ENCODE results near the gene ADGRE3. TPM values are rescaled to one million over a fixed set of nuclear protein-coding genes. Genes with fewer than 3 reads are reported as not detected.
"Not testable (repeated sequence)": the region's sequence is repeated elsewhere in the genome, so short reads cannot be mapped to it uniquely, and the experiment has no call there.

ADGRE3 gene
- total and polyA plus RNA-seq, 4 donors = 0.15 to 0.67 (median 0.22) TPM

GRCh38 chr19:14614099-14614412 is 60.6 kb downstream of the ADGRE3 start:
- Histone ChIP-seq H3K4me1 (ENCODE audit: control insufficient read depth in 4 of 4, insufficient read depth in 4 of 4, low read length in 3 of 4) (no peaks in the 10 kb centered on the region), H3K27me3 (ENCODE audit: control insufficient read depth in 4 of 4, insufficient read depth in 4 of 4, low read length in 3 of 4) (no peaks in the 10 kb centered on the region), H3K4me3 (ENCODE audit: low read depth in 1 of 3, low read length in 3 of 3) (no peak overlapping the region), H3K9me3 (ENCODE audit: control insufficient read depth in 4 of 4, low read length in 3 of 4) (peaks cover 0 to 4% (median 2%) of the 10 kb centered on the region in 4 donors), H3K27ac (ENCODE audit: low read depth in 1 of 2, low read length in 2 of 2) (no peak overlapping the region), H3K36me3 (ENCODE audit: control insufficient read depth in 4 of 4, insufficient read depth in 3 of 4, low read depth in 1 of 4, low read length in 3 of 4) (no peaks in the 10 kb centered on the region), H3K9ac (ENCODE audit: low read depth in 1 of 2, low read length in 2 of 2) (no peak overlapping the region)
- TF ChIP-seq GABPA (IDR thresholded peaks at IDR 0.05 in 1 of 2, conservative IDR thresholded peaks at IDR 0.05 in 1 of 2) = no peak
- no peak for TF ChIP-seq HNF4A (conservative IDR thresholded peaks at IDR 0.05)
- TF ChIP-seq, protein P1, sequence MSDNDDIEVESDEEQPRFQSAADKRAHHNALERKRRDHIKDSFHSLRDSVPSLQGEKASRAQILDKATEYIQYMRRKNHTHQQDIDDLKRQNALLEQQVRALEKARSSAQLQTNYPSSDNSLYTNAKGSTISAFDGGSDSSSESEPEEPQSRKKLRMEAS (IDR thresholded peaks at IDR 0.05) = no peak
- TF ChIP-seq NR2F2 (IDR thresholded peaks at IDR 0.05) = no peak
- no peak for TF ChIP-seq EGR1 (IDR thresholded peaks at IDR 0.05; ENCODE audit: low read depth in 2 of 2)
- TF ChIP-seq FOXA2 (IDR thresholded peaks at IDR 0.05) = no peak
- no peak for TF ChIP-seq RXRA (IDR thresholded peaks at IDR 0.05)
- no peak for TF ChIP-seq YY1 (IDR thresholded peaks at IDR 0.05)
- TF ChIP-seq TAF1 (conservative IDR thresholded peaks at IDR 0.05) = no peak
- TF ChIP-seq, protein P2, sequence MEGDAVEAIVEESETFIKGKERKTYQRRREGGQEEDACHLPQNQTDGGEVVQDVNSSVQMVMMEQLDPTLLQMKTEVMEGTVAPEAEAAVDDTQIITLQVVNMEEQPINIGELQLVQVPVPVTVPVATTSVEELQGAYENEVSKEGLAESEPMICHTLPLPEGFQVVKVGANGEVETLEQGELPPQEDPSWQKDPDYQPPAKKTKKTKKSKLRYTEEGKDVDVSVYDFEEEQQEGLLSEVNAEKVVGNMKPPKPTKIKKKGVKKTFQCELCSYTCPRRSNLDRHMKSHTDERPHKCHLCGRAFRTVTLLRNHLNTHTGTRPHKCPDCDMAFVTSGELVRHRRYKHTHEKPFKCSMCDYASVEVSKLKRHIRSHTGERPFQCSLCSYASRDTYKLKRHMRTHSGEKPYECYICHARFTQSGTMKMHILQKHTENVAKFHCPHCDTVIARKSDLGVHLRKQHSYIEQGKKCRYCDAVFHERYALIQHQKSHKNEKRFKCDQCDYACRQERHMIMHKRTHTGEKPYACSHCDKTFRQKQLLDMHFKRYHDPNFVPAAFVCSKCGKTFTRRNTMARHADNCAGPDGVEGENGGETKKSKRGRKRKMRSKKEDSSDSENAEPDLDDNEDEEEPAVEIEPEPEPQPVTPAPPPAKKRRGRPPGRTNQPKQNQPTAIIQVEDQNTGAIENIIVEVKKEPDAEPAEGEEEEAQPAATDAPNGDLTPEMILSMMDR (IDR thresholded peaks at IDR 0.05; ENCODE audit: low read depth, low read length, missing input control) = no peak
- no peak for DNase-seq (ENCODE audit: low spot score)
- 59% methylated on average over 4 of the region's 4 CpGs for WGBS

- H3K27me3 ChIP-seq (ENCODE audit: control insufficient read depth in 4 of 4, insufficient read depth in 4 of 4, low read length in 3 of 4); DNase-seq (ENCODE audit: low spot score); H3K27ac ChIP-seq (ENCODE audit: low read depth in 1 of 2, low read length in 2 of 2); H3K4me1 ChIP-seq (ENCODE audit: control insufficient read depth in 4 of 4, insufficient read depth in 4 of 4, low read length in 3 of 4); H3K9ac ChIP-seq (ENCODE audit: low read depth in 1 of 2, low read length in 2 of 2); H3K9me3 ChIP-seq (ENCODE audit: control insufficient read depth in 4 of 4, low read length in 3 of 4); H3K4me3 ChIP-seq (ENCODE audit: low read depth in 1 of 3, low read length in 3 of 3); H3K36me3 ChIP-seq (ENCODE audit: control insufficient read depth in 4 of 4, insufficient read depth in 3 of 4, low read depth in 1 of 4, low read length in 3 of 4): not testable (repeated sequence)
- WGBS = 75% methylated on average over 14 of the region's 14 CpGs
Observed at GRCh38 chr19:14613399-14614098, 61.1 kb downstream of the ADGRE3 start.

GRCh38 chr19:14612657-14613056 is 62.0 kb downstream of the ADGRE3 start:
- TF ChIP-seq HNF4A (conservative IDR thresholded peaks at IDR 0.05) (no peak), SP1 (IDR thresholded peaks at IDR 0.05) (no peak), RAD21 (IDR thresholded peaks at IDR 0.05) (no peak), RXRA (IDR thresholded peaks at IDR 0.05) (no peak), GABPA (IDR thresholded peaks at IDR 0.05 in 1 of 2, conservative IDR thresholded peaks at IDR 0.05 in 1 of 2) (no peak), YY1 (IDR thresholded peaks at IDR 0.05) (no peak), NR2F2 (IDR thresholded peaks at IDR 0.05) (no peak), FOXA2 (IDR thresholded peaks at IDR 0.05) (no peak)
- TF ChIP-seq, protein P1 (IDR thresholded peaks at IDR 0.05) = no peak
- TF ChIP-seq, protein P3, sequence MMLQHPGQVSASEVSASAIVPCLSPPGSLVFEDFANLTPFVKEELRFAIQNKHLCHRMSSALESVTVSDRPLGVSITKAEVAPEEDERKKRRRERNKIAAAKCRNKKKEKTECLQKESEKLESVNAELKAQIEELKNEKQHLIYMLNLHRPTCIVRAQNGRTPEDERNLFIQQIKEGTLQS (IDR thresholded peaks at IDR 0.05) = no peak
- TF ChIP-seq, protein P4, sequence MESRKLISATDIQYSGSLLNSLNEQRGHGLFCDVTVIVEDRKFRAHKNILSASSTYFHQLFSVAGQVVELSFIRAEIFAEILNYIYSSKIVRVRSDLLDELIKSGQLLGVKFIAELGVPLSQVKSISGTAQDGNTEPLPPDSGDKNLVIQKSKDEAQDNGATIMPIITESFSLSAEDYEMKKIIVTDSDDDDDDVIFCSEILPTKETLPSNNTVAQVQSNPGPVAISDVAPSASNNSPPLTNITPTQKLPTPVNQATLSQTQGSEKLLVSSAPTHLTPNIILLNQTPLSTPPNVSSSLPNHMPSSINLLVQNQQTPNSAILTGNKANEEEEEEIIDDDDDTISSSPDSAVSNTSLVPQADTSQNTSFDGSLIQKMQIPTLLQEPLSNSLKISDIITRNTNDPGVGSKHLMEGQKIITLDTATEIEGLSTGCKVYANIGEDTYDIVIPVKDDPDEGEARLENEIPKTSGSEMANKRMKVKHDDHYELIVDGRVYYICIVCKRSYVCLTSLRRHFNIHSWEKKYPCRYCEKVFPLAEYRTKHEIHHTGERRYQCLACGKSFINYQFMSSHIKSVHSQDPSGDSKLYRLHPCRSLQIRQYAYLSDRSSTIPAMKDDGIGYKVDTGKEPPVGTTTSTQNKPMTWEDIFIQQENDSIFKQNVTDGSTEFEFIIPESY (IDR thresholded peaks at IDR 0.05) = no peak
- no peaks in the 10 kb centered on the region for H3K9me3 ChIP-seq (ENCODE audit: control insufficient read depth in 4 of 4, low read length in 3 of 4)
- no peak overlapping the region for H3K9ac ChIP-seq (ENCODE audit: low read depth in 1 of 2, low read length in 2 of 2)
- H3K4me3 ChIP-seq (ENCODE audit: low read depth in 1 of 3, low read length in 3 of 3) = no peak overlapping the region
- no peaks in the 10 kb centered on the region for H3K36me3 ChIP-seq (ENCODE audit: control insufficient read depth in 4 of 4, insufficient read depth in 3 of 4, low read depth in 1 of 4, low read length in 3 of 4)
- H3K4me1 ChIP-seq (ENCODE audit: control insufficient read depth in 4 of 4, insufficient read depth in 4 of 4, low read length in 3 of 4) = no peaks in the 10 kb centered on the region
- H3K27ac ChIP-seq (ENCODE audit: low read depth in 1 of 2, low read length in 2 of 2) = no peak overlapping the region
- 90% methylated on average over 4 of the region's 4 CpGs for WGBS
- no peak for DNase-seq (ENCODE audit: low spot score)
- H3K27me3 ChIP-seq (ENCODE audit: control insufficient read depth in 4 of 4, insufficient read depth in 4 of 4, low read length in 3 of 4) = no peaks in the 10 kb centered on the region

DNA sequence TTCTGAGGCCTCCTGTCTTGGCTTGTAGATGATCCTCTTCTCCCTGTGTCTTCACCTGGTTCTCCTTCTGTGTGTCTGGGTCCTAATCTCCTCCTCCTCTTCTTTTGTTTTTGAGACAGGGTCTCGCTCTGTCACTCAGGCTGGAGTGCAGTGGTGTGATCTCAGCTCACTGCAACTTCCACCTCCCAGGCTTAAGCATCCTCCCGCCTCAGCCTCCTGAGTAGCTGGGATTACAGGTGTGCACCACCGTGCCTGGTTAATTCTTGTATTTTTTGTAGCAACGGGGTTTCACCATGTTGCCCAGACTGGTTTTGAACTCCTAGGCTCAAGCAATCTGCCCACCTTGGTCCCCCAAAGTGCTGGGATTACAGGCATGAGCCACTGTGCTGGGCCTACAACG is 62.4 kb downstream of the ADGRE3 start:
- 86% methylated on average over 5 of the region's 5 CpGs for WGBS
- not testable (repeated sequence) for H3K36me3 ChIP-seq (ENCODE audit: control insufficient read depth in 4 of 4, insufficient read depth in 3 of 4, low read depth in 1 of 4, low read length in 3 of 4); H3K4me3 ChIP-seq (ENCODE audit: low read depth in 1 of 3, low read length in 3 of 3); H3K9ac ChIP-seq (ENCODE audit: low read depth in 1 of 2, low read length in 2 of 2); DNase-seq (ENCODE audit: low spot score); H3K27ac ChIP-seq (ENCODE audit: low read depth in 1 of 2, low read length in 2 of 2); H3K9me3 ChIP-seq (ENCODE audit: control insufficient read depth in 4 of 4, low read length in 3 of 4); H3K4me1 ChIP-seq (ENCODE audit: control insufficient read depth in 4 of 4, insufficient read depth in 4 of 4, low read length in 3 of 4); H3K27me3 ChIP-seq (ENCODE audit: control insufficient read depth in 4 of 4, insufficient read depth in 4 of 4, low read length in 3 of 4)

All from liver (tissue), 9 donors.